HG02610 (cell line): Measurements from ENCODE around the gene CYP2A7.
"Not testable (repeated sequence)": the region's sequence is repeated elsewhere in the genome, so short reads cannot be mapped to it uniquely, and the experiment has no call there.

ENCODE experiments used
- ATAC-seq: cut with Tn5 transposase; IDR thresholded peaks from one replicate; pipeline ENCODE4 v1.9.1; 2021; ENCODE audit warnings: mild to moderate bottlenecking, moderate library complexity; ENCODE audit not compliant: unreplicated experiment

Gene CYP2A7

DNA sequence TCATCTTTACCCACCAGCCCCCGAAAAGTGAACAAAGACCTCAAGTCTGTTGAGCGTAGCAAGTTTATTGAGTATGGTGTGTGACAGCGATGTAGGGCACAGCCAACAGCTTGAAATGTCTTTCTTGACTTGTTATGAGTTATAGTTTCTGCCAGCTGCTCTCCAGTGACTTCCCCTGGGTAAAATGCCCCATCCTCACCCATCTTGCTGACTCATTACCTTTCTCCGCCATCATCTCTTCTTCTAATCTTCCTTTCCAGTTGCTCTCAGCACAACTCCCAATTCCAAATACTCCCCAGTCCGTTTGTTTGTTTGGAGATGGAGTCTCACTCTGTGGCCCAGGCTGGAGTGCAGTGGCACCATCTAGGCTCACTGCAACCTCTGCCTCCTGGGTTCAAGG lies 18.5 kb upstream of the CYP2A7 start:
- not testable (repeated sequence) for ATAC-seq

DNA sequence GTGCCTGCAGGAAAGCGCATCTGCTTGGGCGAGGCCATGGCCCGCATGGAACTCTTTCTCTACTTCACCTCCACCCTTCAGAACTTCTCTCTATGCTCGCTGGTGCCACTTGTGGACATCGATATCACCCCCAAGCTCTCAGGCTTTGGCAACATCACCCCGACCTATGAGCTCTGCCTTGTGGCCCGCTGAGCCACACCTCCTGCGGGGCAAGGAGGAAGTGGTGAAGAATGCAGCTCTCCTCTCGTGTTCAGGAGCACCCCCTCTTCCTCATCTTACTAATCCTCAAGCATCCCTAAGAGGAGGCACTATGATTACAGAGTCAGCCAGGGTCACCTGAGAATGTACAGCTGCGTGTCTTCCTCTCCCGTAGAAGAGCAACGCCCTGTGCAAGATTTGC lies 17.9 kb upstream of the CYP2A7 start:
- ATAC-seq = not testable (repeated sequence)

DNA sequence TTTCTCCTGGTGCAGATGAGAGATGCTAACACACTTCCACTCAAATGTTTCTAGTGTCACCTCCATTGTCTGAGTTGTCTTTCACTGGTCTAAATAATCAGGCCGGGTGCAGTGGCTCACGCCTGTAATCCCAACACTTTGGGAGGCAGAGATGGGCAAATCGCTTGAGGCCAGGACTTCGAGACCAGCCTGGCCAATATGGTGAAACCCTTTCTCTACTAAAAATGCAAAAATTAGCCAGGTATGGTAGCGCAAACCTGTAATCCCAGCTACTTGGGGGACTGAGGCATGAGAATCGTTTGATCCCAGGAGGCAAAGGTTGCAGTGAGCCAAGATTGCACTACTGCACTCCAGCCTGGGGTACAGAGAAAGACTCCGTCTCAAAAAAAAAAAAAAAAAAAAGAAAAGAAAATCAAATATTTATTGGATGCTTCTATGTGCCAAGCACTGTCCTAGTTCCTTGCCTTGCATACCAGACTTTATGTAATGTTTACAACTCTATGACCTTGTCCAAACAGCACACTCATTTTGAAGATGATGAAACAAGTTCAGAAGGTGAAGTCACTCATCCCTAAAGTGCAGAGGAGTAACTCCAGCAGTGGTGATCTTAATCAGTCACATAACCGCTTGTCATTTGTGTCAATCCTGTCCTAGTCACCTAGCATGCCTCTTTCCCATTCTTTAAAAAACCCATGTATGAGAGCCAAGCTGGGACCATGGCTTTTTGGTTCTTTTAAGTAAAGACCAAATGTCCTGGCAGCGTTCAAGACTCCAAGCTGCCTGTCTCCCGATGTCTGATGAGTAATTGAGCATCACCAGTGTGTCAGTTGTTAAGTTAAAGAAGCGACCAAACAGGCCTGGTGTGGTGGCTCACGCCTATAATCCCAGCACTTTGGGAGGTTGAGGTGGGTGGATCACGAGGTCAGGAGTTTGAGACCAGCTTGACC lies 15.1 kb upstream of the CYP2A7 start:
- ATAC-seq = not testable (repeated sequence)

DNA sequence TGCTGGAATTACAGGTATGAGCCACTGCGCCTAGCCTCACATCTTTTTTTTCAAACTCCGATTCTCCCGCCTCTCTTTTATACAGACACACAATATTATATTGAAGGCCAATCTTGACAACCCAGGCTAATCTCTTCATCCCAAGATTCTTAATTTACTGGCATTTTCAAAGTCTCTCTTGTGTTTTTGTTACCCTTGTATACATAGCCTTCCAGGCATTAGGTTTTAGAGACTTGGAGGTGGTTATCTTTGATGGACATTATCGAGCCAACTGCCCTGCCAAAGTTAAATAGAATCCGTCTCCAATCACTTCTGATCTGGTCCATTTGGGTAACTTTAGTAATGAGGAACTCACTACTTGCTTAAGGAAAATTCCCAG lies 14.4 kb upstream of the CYP2A7 start:
- no peak for ATAC-seq

DNA sequence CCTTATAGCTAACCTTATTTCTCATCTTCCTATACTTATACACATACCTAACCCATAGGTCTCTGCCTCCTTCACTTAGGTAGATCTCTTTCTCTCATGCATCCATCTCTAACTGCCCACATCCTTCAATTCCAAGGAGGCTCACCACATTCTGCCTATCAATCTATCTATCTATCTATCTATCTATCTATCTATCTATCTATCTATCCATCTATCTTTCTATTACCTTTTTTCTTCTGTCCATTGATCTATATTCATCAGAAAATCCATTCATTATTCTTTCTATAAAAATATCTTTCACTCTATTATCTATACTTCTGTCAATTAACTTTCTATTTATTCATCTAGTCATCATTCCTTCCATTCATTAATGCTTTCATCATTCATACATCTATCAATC lies 11.1 kb upstream of the CYP2A7 start:
- ATAC-seq = no peak

DNA sequence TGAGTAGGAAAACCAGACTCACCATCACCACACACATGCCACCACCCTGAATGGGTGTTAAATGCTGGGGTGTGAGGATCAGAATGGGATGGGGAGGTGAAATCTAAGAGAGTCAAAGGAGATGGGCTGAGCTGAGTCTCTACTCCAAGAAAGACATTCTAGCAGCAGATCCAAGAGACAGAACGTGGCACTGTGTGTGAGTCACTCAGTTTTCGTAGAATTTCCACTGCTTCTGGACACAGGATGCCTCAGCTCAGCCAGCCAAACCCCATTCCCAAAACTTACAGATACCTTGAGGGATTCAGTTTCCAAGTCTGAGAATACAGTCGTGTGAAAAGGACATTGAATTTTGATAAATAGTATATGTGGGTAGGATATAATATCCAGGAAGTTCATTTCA lies 7.3 kb upstream of the CYP2A7 start:
- no peak for ATAC-seq

DNA sequence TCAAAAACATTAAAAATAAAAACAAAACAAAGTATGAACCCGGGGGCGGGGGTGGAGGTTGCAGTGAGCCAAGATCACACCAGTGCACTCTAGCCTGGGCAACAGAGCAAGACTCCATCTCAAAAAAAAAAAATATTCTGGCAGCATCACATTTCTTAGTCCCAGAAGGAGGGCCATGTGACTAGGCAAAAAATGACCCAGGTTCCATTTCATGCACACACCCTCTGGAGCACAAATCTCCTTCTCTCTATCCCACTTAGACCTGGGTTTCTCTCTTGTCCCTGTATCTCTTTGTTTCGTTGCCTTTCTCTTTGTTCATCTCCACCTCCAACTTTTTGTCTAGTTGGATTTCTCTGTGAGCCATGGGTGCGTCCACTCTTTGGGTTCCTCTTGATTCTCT lies 6.2 kb upstream of the CYP2A7 start:
- no peak for ATAC-seq

DNA sequence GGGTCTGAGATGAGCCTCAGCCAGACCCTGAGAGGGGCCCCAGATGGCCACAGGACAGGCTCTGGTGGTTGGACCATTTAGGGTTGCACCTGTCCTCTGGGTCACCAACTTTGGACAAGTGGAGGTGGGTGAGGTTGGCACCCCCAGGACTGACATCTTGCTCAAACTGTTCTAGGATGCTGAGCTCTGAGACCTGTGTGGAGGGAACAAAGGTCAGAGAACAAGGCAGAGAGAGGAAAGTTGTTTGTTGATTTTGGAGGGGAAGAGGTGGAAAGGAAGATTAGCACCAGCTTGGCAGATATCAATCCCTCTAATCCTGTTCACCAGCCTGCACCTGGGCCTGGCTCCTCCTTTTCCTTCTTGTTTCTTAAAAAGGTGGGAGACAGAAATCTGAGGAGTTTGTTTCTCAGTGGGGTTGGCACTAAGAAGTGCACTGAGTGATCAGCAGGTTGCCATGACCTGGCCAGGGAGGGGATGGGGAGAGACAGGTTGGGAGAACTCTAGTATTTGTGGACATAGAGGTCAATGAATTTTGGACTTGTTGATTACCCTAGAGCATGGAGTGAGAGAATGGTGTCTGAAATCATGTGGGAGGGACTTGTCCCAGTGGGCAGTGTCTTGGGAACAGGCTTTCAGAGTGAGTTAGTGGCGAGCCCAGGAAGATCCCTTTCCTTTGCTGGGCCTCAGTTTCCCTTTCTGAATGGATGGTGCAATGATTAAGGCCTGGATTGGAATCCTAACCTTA lies 2.3 kb upstream of the CYP2A7 start:
- not testable (repeated sequence) for ATAC-seq

DNA sequence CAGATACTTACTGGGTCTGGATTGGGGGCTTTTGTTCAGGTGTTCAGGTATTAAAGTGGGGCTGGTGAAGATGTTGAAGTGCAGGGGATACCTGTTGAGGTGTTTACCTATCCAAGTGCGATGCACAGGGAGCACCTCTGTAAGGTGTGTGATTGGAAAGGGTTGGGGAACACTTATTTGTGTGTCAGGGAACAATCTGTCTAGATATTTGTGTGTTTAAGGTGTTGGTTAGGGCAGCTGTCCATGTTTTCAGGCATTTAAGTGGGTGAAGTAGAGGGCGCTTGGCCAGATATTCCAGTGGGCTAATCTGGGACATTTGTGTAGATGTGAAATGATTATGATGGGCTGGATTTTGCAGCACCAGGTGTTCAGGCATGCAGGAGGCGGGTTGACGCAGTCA lies 2.7 kb downstream of the CYP2A7 start:
- ATAC-seq = not testable (repeated sequence)

DNA sequence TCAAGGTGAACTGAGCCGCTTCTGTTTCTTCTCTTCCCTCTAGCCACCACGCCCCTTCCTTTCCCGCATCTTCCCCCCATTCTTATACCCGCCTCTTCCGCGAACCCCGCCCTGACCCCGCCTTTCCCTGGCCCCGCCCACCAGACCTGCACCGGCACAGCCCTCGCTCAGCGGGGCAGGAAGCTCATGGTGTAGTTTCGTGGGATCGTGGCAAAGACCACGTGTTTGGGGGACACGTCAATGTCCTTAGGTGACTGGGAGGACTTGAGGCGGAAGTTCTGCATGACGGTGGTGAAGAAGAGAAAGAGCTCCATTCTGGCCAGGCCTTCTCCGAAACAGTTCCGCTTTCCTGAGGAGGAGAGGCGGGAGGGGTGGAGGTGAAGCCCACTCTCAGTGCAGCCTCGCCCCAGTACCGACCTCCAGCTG lies 6.5 kb downstream of the CYP2A7 start:
- ATAC-seq = not testable (repeated sequence)

DNA sequence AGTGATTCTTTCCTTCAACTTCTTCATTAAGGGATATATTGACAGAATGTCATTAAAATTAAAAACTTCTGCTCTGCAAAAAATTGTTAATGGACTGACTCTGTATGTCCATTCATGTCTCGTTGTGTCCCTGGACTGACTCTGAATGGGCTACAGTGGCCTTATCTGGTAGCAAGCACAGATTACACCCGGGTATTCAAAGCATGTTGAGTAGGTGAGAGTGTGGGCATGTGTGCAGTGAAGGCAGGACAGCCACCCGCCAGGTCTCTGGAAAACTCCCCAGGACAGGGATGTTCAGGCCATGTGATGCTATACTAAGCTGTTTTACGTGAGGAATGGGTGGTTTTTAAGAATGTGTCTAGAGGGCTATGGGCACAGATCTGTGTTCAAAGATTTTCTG lies 7.2 kb downstream of the CYP2A7 start:
- ATAC-seq = not testable (repeated sequence)

DNA sequence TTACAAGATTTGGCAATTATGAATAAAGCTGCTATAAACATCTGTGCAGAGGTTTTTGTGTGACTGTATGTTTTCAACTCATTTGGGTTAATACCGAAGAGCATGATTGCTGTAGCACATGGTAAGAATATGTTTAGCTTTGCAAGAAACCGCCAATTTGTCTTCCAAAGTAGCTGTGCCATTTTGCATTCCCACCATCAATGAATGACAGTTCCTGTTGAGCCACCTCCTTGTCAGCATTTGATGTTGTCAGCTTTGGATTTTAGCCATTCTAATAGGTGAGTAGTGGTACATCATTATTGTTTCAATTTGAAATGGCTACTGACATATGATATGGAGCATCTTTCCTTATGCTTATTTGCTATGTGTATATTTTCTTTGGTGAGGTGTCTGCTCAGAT lies 8.2 kb downstream of the CYP2A7 start:
- ATAC-seq = not testable (repeated sequence)

DNA sequence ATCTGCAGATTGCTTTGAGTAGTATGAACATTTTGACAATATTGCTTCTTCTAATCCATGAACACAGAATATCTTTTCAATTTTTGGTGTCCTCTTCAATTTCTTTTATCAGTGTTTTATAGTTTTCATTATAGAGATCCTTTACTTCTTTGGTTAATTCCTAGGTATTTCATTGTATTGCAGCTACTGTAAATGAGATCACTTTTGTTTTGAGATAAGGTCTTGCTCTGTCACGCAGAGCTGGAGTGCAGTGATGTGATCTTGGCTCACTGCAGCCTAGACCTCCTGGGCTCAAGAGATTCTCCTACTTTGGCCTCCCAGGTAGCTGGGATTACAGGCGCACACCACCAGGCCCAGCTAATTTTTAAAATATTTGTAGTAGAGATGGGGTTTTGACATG lies 9.8 kb downstream of the CYP2A7 start:
- ATAC-seq = no peak

DNA sequence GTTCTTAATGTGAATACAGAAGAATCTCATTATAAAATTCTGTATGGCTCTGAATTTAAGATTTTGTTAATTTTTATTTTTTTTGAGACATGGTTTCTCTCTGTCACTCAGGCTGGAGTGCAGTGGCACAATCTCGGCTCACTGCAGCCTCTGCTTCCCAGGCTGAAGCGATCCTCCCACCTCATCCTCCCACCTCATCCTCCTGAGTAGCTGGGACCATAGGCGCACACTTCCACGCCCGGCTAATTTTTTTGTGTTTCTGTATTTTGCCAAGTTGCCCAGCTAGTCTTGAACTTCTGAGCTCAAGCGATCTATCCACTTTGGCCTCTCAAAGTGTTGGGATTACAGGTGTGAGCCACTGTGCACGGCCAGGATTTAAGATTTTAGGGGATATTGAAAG lies 14.3 kb downstream of the CYP2A7 start:
- ATAC-seq = no peak

DNA sequence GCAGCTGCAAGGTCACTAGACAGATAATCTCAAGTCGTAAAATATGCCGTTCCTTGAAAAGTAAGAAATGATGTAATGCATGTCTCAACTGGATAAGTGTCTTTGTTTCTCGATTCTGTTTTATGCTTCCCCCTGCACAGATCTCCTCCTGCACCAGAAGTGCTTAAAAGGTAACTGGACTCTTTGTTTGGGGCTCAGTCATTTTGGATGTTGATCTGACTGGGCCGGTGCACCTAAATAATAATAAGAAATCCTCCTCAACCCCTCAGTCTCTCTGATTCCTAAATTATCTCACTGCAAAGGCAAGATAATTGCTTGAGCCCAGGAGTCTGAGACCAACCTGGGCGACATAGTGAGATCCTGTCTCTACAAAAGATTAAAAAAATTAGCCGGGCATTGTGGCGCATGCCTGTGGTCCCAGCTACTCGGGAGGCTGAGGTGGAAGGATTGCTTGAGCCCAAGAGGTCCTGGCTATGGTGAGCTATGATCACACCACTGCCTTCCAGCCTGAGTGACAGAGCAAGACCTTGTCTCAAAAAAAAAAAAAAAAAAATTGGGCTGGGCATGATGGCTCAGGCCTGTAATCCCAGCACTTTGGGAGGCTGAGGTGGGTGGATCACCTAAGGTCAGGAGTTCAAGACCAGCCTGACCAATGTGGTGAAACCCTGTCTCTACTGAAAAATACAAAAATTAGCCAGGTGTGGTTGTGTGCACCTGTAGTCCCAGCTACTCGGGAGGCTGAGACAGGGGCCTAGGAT lies 17.1 kb downstream of the CYP2A7 start:
- ATAC-seq = not testable (repeated sequence)

DNA sequence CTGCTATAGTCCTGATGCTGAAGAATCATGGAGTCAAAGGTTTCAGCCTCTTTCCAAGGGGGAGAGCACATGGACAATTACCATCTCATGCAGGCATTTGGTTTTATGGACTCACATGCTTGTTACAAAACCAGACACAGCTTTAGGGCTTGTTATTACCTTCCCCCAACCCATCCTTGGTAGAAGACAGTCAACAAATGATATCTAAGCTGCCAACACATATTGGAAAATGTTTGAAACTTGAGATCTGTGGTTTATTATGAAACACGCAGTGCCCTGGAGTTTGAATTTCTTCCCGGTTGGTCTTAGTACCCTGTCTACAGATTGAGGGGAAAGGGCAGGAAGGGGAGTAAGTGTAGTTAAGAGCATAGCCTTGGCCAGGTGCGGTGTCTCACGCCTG lies 19.2 kb downstream of the CYP2A7 start:
- no peak for ATAC-seq

DNA sequence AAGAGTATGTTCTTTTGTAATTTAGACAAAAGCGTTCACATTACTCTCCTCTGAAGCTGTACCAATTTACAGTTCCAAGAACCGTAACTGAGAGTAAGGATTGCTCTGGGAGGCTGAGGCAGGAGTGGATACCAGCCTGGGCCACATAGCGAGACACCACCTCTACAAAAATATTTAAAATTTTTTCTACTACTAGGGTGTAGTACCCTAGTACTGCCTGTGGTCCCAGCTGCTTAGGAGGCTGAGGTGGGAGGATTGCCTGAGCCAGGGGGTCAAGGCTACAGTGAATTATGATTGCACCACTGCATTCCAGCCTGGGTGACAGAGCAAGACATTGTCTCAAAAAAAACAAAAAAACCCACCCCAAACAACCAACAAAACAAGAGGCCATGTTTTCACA lies 19.7 kb downstream of the CYP2A7 start:
- ATAC-seq = no peak

DNA sequence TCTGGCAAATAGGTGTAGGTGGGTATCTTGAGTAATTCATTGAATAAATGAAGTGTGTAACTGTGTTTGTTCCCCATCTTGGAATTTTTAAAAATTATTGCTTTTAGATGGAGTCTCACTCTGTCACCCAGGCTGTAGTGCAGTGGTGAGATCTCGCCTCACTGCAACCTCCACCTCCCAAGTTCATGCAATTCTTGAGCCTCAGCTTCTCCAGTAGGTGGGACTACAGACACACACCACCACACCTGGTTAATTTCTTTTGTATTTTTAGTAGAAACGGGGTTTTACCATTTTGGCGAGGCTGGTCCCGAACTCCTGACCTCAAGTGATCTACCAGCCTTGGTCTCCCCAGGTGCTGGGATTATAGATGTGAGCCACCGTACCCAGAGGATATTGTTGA lies 23.9 kb downstream of the CYP2A7 start:
- no peak for ATAC-seq

DNA sequence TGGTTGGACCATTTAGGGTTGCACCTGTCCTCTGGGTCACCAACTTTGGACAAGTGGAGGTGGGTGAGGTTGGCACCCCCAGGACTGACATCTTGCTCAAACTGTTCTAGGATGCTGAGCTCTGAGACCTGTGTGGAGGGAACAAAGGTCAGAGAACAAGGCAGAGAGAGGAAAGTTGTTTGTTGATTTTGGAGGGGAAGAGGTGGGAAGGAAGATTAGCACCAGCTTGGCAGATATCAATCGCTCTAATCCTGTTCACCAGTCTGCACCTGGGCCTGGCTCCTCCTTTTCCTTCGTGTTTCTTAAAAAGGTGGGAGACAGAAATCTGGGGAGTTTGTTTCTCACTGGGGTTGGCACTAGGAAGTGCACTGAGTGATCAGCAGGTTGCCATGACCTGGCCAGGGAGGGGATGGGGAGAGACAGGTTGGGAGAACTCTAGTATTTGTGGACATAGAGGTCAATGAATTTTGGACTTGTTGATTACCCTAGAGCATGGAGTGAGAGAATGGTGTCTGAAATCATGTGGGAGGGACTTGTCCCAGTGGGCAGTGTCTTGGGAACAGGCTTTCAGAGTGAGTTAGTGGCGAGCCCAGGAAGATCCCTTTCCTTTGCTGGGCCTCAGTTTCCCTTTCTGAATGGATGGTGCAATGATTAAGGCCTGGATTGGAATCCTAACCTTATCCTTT lies 29.4 kb downstream of the CYP2A7 start:
- ATAC-seq = not testable (repeated sequence)

DNA sequence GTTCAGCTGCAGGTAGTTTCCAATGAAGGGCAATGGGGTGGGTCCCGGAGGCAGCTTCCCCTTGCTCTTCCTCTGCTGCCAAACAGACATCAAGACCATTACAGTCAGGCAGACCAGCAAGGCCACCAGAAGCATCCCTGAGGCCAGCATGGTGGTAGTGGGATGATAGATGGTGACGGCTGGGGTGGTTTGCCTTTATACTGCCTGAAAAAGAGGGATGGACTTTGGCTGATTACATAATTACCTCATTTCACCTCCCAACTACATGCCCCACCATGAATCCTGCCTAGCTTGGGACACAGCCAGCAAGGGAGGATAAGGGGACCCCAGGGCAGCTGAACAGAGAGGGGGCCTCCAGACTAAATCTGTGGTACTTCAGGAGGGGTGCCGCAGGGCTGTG lies 31.8 kb downstream of the CYP2A7 start, which contains the start of gene CYP2A6:
TSS of gene CYP2A6 (minus strand) at position 171 of the 400 bp plus-strand sequence. CDS start at position 150, 21 bp downstream.
- ATAC-seq = not testable (repeated sequence)

DNA sequence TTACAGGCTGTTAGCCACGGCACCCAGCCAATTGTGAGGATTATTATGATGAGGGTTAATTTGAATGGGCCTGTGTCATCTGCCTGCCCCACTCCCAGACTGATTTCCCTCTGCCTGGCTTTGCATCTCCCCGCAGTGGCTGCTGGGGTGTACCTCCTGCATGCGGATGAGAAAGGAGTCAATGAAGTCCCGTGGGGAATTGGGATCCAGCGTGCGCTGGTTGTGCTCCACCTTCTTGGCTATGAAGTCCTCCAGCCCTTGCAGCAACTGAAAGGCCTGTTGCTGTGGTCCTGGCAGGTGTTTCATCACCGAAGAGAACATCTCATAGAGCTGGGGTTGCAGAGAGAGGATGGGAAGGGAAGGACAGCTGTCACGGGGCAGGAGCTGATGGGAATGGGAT lies 35.3 kb downstream of the CYP2A7 start:
- ATAC-seq = not testable (repeated sequence)
